GM21381 (cell line): ENCODE results near the gene TMEM53.

Experiments
- ATAC-seq: cut with Tn5 transposase; IDR thresholded peaks from one replicate; pipeline ENCODE4 v1.9.1; 2021; ENCODE audit warnings: mild to moderate bottlenecking, moderate library complexity; ENCODE audit not compliant: unreplicated experiment

TMEM53 gene

GRCh38 chr1:44606701-44607281 lies 67.5 kb downstream of the TMEM53 start:
- ATAC-seq, result no peak

- ATAC-seq, result no peak
Observed at GRCh38 chr1:44605914-44606615, 68.2 kb downstream of the TMEM53 start.

GRCh38 chr1:44604157-44604955 lies 69.9 kb downstream of the TMEM53 start:
- no peak for ATAC-seq

- no peak for ATAC-seq
Observed at GRCh38 chr1:44603718-44604117, 70.6 kb downstream of the TMEM53 start.
